Parathyroid adenoma (tissue), 2 donors: ENCODE results near the gene GTPBP8.

ENCODE experiments used
- H2AFZ ChIP-seq: fragments of 300-600 bp; sonication (generic); one replicate; pipeline ENCODE4 v1.7.0; 2017; ENCODE audit warnings: antibody characterized with exemption, mild to moderate bottlenecking
- H3K27ac ChIP-seq: fragments of 300-600 bp; sonication (generic); one replicate; pipeline ENCODE4 v1.7.0; 2017
- H3K27me3 ChIP-seq: fragments of 300-600 bp; sonication (generic); one replicate; pipeline ENCODE4 v1.7.0; 2017; ENCODE audit warnings: low read length; ENCODE audit not compliant: control insufficient read depth, insufficient read depth
- H3K36me3 ChIP-seq: fragments of 300-600 bp; sonication (generic); one replicate; pipeline ENCODE4 v1.7.0; 2017; ENCODE audit warnings: low read length; ENCODE audit not compliant: control insufficient read depth, insufficient read depth
- H3K4me1 ChIP-seq: fragments of 300-600 bp; sonication (generic); one replicate; pipeline ENCODE4 v1.7.0; 2017; ENCODE audit warnings: control low read depth
- H3K4me2 ChIP-seq: fragments of 300-600 bp; sonication (generic); one replicate; pipeline ENCODE4 v1.7.0; 2017; ENCODE audit warnings: low read length
- H3K4me3 ChIP-seq: fragments of 300-600 bp; sonication (generic); one replicate; pipeline ENCODE4 v1.7.0; 2017; ENCODE audit warnings: low read depth, low read length
- H3K79me2 ChIP-seq: fragments of 300-600 bp; sonication (generic); one replicate; pipeline ENCODE4 v1.7.0; 2017; ENCODE audit warnings: control low read depth
- H3K9ac ChIP-seq: fragments of 300-600 bp; sonication (generic); one replicate; pipeline ENCODE4 v1.7.0; 2017; ENCODE audit warnings: mild to moderate bottlenecking
- H3K9me3 ChIP-seq: fragments of 300-600 bp; sonication (generic); one replicate; pipeline ENCODE4 v1.7.0; 2017; ENCODE audit warnings: low read length; ENCODE audit not compliant: control insufficient read depth
- TF ChIP-seq, protein P1 (sequence below): fragments of 300-600 bp; sonication (generic); IDR thresholded peaks from one replicate; pipeline ENCODE4 v1.7.0; 2017; ENCODE audit warnings: antibody characterized with exemption, mild to moderate bottlenecking
- donor health status: primary hyperparathyroidism.

GTPBP8 gene

DNA sequence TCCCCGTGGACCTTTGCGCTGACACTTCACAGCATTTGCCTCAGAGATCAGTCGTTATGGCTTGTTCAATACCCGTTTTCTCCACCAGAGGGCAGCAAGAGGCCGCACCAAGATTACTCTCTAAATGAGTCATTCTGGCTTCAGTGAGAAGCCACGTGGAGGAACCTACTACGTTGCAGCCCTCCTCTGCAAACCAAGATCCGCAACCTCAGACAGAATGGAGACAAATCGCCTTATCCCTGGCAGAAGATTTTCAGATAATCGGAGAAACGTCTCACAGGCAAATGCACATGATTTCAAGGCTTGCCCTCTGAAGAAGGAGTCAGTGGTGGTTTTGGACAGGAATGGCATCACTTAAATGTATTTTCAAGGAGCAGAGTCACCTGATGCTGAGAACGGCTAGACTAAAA, 60.5 kb downstream of the GTPBP8 start:
- no peaks in the 10 kb centered on the region for H3K9me3 ChIP-seq
- no peak overlapping the region for H3K9ac ChIP-seq
- H3K79me2 ChIP-seq: no peaks in the 10 kb centered on the region
- TF ChIP-seq, protein P1, sequence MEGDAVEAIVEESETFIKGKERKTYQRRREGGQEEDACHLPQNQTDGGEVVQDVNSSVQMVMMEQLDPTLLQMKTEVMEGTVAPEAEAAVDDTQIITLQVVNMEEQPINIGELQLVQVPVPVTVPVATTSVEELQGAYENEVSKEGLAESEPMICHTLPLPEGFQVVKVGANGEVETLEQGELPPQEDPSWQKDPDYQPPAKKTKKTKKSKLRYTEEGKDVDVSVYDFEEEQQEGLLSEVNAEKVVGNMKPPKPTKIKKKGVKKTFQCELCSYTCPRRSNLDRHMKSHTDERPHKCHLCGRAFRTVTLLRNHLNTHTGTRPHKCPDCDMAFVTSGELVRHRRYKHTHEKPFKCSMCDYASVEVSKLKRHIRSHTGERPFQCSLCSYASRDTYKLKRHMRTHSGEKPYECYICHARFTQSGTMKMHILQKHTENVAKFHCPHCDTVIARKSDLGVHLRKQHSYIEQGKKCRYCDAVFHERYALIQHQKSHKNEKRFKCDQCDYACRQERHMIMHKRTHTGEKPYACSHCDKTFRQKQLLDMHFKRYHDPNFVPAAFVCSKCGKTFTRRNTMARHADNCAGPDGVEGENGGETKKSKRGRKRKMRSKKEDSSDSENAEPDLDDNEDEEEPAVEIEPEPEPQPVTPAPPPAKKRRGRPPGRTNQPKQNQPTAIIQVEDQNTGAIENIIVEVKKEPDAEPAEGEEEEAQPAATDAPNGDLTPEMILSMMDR: peak; percentile 95
- no peak overlapping the region for H3K4me3 ChIP-seq
- H2AFZ ChIP-seq: peak overlapping the region; percentile 57
- no peaks in the 10 kb centered on the region for H3K36me3 ChIP-seq
- H3K4me1 ChIP-seq: peaks cover 5% of the 10 kb centered on the region
- no peaks in the 10 kb centered on the region for H3K27me3 ChIP-seq
- H3K4me2 ChIP-seq: peak overlapping the region; percentile 42
- no peak overlapping the region for H3K27ac ChIP-seq
